GM18502 (cell line): Measurements from ENCODE around the gene STARD8.
"Not testable (repeated sequence)": the region's sequence is repeated elsewhere in the genome, so short reads cannot be mapped to it uniquely, and the experiment has no call there.

Source experiments
- ATAC-seq: cut with Tn5 transposase; IDR thresholded peaks from one replicate; pipeline ENCODE4 v1.9.1; 2021; ENCODE audit warnings: mild to moderate bottlenecking; ENCODE audit not compliant: unreplicated experiment, poor library complexity

The STARD8 gene, protein sequence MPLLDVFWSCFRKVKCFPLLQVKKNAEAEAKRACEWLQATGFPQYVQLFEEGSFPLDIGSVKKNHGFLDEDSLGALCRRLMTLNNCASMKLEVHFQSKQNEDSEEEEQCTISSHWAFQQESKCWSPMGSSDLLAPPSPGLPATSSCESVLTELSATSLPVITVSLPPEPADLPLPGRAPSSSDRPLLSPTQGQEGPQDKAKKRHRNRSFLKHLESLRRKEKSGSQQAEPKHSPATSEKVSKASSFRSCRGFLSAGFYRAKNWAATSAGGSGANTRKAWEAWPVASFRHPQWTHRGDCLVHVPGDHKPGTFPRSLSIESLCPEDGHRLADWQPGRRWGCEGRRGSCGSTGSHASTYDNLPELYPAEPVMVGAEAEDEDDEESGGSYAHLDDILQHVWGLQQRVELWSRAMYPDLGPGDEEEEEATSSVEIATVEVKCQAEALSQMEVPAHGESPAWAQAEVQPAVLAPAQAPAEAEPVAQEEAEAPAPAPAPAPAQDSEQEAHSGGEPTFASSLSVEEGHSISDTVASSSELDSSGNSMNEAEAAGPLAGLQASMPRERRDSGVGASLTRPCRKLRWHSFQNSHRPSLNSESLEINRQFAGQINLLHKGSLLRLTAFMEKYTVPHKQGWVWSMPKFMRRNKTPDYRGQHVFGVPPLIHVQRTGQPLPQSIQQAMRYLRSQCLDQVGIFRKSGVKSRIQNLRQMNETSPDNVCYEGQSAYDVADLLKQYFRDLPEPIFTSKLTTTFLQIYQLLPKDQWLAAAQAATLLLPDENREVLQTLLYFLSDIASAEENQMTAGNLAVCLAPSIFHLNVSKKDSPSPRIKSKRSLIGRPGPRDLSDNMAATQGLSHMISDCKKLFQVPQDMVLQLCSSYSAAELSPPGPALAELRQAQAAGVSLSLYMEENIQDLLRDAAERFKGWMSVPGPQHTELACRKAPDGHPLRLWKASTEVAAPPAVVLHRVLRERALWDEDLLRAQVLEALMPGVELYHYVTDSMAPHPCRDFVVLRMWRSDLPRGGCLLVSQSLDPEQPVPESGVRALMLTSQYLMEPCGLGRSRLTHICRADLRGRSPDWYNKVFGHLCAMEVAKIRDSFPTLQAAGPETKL

DNA sequence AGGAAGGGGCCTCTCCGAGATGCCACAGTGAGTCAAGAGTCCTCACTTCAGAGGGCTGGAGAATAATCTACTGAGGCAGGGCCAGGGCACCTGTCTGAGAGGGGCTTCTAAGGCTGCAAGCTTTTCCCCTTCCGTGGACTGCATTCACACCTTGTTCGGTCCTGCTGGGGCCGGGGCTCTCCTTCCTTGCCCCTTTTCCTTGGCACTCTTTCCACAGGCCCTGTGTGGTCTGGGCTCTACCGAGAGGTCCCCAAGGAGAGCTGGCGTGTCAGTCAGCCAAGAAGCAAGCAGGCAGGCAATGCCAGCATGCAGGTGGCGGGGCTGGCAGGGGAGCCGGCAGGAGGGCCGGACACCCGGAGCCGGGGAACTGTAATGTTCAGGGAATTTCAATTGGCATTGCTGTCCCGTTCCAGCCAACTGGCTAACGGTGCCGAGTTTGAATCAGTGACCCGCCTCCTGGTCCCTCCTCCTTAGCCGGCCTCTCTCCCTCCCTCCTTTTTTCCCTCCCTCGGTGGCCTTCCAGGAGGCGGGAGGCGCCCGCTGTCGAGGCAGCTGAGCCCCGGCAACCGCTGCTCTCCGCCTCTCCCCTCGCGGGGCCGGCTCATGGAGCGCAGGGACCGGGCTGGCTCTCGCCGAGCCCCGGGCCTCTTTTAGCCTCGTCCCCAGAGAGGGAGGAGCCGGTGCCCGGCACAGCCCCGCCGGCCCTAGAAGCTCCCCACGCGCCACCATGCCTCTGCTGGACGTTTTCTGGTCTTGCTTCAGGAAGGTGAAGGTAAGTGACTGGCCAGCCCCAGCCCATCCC, at the start of gene STARD8:
STARD8 (plus strand) TSS at position 511 of the 802 bp plus-strand sequence; CDS start at position 728, 217 bp downstream.
- no peak for ATAC-seq

DNA sequence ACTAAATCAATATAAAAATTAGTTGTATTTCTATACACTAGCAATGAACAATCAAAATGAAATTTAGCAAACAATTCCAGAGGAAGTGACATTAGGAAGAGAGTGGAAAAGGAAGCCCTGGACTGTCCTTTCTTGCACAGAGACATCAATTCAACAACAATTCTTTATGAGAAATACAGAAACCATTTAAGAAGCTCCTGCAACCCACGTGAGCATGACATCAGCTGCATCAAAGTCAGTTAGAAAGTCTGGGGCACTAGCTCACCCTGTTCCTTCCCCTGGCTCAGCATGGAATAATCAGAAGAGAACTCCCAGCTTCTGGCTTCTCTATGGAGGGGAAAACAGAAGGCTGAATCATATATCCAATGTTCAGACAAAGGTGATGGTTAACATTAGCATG, 48.6 kb upstream of the STARD8 start:
- no peak for ATAC-seq

DNA sequence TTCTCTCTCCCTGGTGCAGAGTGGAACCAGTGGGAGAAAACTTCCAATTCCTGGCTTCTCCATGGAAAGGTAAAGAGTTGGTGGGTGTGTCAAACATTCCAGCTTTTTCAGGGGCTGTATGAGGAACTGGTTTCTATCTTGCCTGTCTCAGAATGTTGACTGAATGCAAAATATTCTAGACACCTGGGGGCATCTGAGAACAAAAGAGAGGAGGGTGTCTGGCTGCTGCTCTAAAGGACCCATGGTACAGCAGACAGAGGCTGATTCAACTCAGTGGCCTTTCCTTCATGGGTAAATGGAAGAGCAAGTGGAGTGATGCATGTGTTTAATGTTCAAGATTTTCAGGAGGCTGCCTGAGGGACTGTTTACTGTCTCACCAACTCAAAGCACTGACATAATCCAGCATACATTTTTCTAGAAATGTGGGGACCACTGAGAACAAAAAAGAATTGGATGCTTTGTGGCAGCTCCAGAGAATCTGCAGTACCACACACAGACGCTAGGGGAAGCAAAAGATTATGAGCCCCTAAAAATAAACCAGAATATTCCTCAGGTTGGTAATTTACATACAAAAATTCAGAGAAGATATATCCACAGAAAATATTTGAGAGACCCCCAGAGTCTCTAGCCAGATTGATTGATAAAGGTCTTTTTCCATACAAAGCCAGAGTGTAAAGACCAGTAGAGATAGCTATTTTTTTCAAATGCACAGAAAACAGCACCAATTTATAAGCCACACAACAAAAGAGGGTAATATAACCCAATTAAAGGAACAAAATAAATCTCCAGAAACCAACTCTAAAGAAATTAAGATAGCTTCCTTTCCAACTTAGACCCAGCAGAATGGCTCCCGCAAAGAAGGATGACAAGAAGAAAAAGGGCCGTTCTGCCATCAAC, 48.0 kb upstream of the STARD8 start:
- ATAC-seq = no peak

DNA sequence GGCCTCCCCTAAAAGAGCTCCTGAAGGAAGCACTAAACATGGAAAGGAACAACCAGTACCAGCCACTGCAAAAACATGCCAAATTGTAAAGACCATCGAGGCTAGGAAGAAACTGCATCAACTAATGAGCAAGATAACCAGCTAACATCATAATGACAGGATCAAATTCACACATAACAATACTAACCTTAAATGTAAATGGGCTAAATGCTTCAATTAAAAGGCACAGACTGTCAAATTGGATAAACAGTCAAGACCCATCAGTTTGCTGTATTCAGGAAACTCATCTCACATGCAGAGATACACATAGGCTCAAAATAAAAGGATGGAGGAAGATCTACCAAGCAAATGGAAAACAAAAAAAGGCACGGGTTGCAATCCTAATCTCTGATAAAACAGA, 43.2 kb upstream of the STARD8 start:
- not testable (repeated sequence) for ATAC-seq

DNA sequence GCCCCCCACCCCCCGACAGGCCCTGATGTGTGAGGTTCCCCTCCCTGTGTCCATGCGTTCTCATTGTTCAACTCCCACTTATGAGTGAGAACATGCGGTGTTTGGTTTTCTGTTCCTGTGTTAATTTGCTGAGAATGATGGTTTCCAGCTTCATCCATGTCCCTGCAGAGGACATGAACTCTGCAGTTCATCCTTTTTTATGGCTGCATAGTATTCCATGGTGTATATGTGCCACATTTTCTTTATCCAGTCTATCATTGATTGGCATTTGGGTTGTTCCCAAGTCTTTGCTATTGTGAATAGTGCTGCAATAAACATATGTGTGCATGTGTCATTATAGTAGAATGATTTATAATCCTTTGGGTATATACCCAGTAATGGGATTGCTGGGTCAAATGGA, 32.7 kb upstream of the STARD8 start:
- ATAC-seq = not testable (repeated sequence)

DNA sequence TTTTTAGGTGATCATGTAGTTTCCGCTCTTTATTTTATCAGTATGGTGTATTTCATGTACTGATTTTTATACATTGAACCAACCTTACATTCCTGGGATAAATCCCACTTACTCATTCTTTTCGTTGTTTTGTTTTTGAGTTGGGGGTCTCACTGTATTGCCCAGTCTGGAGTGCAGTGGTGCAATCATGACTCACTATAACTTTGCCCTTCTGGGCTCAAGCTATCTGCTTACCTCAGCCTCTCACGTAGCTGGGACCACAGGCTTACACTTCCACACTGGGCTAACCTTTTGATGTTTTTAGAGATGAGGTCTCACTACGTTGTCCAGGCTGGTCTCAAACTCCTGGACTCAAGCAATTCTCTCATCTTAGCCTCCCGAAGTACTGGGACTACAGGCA, 19.5 kb upstream of the STARD8 start:
- ATAC-seq = no peak

DNA sequence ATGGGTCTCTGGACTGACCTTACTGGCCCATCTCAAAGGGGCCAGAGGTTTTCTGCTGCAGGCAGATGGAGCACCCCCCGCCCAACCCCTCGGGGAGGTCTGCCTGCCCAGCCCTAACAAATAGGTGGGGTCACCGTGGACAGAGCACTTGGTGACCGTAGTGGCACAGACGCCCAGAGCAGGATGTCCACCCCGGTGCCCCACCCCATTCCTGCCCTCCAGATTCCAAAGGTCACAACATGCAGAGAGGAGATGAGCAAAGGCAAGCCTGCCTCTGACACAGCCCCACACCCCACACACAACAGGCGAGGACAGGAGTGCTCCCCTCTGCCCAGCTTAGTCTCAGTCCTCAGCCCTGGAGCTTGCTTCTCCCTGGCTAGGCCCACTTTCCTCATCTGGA, 17.5 kb upstream of the STARD8 start:
- not testable (repeated sequence) for ATAC-seq

DNA sequence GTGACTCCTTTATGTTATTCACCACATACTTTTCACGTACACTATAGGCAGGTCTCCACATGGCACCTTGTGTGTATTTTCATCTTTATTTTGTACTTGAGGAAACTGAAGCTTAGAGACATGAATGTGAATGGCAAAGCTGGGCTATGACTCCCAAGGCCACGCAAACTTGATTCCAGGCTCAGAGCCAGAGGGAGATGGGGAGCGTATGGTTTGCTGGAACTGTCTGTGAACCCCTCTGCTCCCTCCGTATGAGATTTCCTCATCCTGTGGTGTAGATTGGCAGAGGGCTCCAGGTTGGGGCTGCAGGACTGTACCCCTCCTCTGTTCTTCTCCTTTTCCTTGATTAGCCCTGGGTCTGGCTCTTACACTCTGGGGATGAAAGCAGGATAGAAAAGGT, 16.1 kb upstream of the STARD8 start:
- no peak for ATAC-seq

DNA sequence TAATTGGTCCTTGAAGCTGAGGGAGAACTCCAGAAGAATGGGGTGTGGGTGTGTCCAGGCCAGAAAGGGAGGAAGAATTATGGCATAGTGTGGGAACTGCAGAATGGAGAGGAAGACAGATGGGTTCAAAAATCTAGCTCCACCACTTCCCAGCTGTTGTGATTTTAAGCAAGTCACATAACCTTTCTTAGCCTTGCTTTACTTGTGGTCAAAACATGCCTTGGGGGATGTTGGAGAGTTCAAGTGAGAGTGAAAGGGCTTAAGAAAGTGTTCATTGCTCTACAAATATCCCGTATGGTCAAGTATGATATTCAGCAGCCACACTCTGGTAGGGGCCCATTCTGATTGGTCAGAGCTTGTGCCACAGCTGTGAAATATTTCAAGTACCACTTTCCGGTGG, 15.0 kb upstream of the STARD8 start:
- ATAC-seq = no peak

DNA sequence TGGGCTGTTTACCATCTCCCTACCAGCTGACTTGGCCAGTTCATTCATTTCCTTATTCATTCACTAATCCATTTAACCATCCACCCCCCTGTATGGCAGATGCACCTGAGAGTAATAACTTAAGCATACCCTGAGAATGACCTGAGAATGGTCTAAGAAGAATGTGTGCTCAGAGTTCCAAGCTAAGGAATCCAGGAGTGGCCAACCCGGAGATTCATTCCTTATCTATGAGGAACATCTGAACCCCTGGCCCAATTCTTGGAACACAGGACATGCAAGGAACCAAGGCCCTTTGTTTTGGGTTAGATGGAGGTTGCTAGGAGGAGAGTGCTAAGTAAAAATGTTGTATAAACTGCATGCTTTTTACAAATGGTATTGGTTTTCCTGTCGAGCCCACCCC, 13.5 kb upstream of the STARD8 start:
- no peak for ATAC-seq

DNA sequence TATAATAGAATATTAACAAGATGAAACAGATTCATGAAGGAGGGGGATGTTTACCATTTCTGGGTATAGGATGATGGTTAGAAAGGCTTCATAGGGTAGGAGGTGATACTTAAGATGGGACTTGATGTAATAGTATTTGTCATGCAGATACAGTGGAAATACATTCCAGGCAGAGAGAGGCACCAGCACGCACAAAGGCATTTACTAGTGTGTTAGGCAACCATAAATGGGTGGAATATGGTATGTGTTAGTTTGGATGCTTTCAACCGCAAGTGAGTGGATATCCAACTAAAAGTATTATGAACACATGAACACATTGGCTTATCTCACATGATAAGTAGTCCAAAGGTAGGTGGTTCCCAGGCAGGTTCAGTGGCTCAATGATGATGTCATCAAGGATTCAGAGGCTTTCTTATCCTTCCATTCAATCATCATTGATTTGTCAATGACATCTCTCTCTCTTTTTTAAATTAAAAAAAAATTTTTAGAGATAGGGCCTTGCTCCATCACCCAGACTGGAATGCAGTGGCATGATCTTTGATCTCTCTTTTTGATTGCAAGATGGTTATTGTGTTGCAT, 12.7 kb upstream of the STARD8 start:
- no peak for ATAC-seq

DNA sequence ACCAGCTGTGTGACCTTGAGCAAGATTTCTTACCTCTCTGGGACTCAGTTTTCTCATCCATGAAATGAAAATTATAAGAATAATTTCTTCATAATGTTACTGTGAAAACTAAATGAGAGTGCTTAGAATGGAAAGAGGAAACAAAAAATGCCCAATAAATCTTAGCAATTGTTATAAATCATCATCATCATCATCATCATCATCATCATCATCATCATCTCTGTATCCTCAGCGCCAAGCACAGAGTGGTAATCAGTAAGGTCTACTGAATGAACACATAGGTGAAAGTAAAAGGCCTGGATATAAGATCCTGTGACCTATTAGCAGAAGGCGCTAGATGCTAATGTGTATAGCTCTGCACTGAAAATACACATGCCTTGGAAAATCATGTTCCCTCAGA, 6.8 kb upstream of the STARD8 start:
- no peak for ATAC-seq

DNA sequence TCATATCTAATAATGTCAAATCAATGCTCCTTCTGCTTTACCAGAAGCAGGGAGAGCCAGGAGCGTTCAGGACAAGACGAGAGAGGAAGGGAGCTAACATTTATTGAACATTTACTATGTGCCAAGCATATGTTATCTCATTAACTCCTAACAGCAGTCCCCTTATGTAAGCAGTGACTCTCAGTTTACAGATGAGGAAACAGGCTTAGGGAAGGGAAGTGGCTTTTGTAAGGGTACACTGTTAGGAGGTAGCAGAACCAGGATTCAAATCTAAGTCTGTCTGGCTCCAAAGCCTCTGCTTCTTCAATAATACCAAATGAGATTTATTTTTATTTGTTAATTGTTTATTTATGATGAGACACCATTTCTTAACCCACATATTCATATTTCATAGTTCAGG, 2.6 kb upstream of the STARD8 start:
- no peak for ATAC-seq

DNA sequence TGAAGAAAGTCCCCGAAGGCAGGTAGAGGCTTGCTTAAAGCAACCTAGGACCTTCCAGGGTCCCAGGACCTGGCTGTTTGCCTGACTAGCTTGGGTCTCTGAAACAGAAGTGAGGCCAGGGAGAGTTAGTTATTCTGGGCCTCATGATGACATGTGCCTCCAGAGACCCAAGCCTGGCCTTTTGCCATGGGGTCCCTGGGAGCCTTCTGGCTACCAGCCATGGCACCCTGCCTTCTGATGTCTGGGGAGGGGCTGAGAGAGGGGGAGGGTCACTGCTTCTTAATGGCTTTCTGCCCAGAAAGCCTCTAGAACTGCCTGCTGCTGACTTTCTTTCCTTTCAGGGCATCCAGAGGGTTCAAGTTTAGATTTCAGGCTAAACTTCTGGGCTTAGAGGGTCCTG, 1.0 kb upstream of the STARD8 start:
- no peak for ATAC-seq

DNA sequence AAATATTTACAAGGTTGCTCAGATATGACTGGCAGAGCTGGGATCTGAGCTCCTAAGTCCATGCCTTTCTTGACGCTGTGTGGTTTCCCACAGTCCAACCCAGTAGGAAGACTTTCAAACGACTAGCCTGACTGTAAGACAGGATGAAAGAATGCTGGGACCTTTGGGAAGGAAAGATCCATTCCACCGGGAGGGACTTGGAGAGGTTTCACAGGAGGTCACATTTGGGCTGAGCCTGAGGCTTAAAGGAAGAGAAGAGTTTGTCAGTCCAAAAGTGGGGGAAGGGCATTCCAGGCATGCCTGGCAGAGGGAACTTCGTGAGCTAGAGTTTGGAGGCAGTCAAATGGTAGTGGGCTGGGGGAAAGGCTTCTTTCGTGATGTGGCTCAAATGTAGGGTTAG, 1.5 kb downstream of the STARD8 start:
- no peak for ATAC-seq

DNA sequence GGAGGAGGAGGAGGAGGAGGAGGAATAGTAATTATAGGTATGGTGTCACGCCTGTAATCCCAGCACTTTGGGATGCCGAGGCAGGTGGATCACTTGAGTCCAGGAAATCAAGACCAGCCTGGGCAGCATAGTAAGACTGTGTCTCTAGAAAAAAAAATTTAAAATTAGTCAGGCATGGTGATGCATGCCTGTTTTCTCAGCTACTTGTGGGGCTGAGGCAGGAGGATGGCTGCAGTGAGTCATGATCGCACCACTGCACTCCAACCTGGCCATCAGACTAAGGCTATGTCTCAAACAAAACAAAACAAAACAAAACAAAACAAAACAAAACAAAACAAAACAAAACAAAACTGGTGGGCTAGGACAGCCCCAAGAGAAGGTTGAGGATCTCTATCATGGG, 3.0 kb downstream of the STARD8 start:
- ATAC-seq = no peak

DNA sequence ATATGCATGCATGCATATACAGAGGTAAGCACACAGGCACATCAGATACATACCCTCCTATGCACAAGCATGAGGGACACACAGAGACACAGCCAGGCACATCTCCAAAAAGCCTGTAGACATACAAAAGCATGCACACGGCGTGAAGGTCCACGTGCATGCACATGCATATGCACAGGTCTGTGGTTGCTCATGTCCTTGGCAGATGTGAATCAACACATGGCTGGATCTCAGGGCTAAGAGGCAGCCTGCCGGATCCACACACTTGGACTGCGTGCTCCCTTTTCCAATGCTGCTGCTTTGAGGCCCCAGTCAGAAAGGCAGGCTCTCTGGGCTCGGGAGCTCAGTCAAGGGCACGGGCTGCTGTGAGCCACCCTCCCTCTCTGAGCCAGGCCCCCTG, 3.6 kb downstream of the STARD8 start:
- ATAC-seq = no peak

DNA sequence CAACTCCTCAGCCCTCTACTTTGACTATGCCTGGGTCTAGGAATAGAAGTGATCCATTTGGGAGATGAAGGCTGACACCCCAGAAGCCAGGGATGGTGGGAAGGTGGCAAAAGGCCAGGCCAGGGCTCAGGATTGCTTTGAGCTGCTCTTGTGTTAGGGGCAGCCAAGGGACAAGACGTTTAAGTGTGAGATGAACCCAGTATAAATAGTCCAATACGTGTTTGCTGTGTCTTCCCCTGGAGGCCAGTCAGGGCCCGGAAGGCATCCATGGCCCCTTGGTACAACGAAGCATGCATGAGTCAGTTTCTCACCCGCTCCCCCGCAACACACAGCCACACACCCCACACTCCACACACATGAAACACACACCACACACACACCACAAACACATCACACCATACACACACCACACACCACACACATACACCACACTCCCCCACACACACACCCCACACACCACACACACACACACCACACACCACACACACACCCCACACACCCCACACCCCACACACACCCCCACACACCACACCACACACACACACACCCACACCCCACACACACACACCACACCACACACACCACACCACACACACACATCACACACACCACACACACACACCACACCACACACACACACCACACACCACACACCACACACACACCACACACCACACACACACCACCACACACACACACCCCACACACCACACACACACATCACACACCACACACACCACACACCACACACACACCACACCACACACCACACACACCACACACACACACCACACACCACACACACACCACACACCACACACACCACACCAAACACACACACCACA, 5.1 kb downstream of the STARD8 start:
- no peak for ATAC-seq
